ENCODE measurements around the gene KCNIP3.

Gene KCNIP3

GRCh38 chr2:95297639-95298395, 670 bp downstream of the KCNIP3 start:
- no peak for DNase-seq (ENCODE audit: low spot score)

DNA sequence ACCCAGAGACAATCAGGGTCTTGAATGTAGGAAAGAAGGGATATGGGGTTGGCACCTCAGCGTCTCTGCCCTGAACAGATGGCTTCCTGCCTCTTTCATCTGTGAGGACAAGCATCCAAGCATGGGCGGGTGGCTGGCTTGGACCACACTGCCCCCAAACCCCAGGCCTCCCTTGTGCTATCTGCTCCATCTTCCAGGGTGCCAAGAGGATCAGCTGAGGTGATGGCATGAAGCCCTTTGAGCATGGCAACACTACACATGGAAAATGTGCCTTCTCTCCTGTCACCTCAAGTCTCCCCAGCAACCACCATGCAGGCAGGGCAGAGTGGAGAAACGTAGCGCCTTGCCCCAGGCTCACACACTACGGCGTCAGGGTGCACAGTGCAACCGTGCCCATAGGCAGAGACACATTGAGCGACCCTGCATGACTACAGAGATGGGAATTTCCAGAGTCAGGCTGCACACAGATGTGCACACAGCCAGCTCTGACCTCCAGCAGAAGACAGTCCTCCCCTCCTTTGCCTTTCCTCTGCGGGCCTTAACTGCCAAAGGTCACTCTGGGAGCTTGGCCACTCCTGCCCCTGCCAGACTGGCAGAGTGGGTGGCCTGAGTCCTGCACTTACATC, 1.5 kb downstream of the KCNIP3 start:
- peak; percentile 32 for DNase-seq (ENCODE audit: low spot score)

GRCh38 chr2:95299961-95300360, 2.8 kb downstream of the KCNIP3 start:
- no peak for DNase-seq (ENCODE audit: low spot score)

GRCh38 chr2:95300450-95300849, 3.3 kb downstream of the KCNIP3 start:
- DNase-seq (ENCODE audit: low spot score): peak; percentile 87

GRCh38 chr2:95301186-95301585, 4.0 kb downstream of the KCNIP3 start:
- DNase-seq (ENCODE audit: low spot score): no peak

DNA sequence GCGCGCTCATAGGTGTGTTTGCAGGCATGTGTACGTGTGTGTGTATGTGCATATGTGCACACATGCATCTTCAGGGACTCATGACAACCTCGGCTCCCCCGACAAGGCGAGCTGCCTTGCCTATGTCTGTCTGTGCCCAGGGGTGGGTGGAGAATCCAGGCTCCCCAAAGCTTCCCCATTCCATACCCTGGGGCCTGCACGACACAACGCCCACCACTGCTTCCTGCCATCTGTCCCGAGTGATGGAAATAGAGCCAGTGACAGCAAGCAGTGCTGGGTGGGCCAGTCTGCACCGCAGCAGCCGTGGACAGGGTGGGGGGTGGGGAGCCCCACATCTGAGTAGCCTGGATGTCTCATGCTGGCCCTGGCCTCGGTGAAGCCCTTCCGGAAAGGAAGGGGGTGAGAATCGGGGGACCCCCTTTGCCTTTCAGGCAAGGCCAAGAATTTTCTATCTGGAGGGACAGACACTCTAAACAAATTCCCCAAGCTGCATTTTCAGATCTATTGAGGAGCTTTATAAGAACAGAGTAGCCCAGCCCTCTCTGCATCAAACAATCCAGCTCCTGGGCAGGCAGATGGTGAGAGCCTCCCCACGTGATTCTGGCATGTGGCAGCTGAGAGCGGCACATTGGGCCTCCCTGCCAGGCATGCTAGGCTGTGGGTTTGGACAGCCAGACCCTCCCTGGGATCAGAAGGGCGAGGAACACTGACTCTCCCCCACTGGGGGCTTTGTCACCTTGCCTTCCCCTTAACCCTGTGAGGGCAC, 4.9 kb downstream of the KCNIP3 start:
- no peak for DNase-seq (ENCODE audit: low spot score)

- no peak for DNase-seq (ENCODE audit: low spot score)
These were observed 6.2 kb downstream of the KCNIP3 start for GRCh38 chr2:95303191-95303919.

GRCh38 chr2:95305380-95306061, 8.4 kb downstream of the KCNIP3 start:
- peak; percentile 46 for DNase-seq (ENCODE audit: low spot score)

GRCh38 chr2:95306336-95306895, 9.3 kb downstream of the KCNIP3 start:
- no peak for DNase-seq (ENCODE audit: low spot score)

DNA sequence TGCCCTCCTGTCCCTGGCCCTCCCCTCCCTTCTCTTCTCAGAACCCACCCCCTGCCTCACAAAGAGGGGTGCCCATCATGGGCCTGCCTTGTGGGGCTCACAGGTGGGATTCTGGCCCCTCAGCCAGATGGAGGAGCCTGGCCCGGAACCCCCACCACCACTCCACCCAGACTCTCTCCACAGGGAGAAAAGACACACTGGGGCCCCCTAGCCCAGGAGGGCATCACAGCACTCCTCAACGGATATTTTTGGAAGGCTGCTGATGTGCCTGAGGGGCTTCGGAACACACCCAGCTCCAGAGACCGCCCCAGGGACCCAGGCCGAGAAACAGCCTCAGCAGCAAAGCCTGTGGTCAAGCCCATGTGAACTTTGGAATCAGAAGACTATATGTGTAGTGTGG, 9.9 kb downstream of the KCNIP3 start:
- DNase-seq (ENCODE audit: low spot score): no peak

DNA sequence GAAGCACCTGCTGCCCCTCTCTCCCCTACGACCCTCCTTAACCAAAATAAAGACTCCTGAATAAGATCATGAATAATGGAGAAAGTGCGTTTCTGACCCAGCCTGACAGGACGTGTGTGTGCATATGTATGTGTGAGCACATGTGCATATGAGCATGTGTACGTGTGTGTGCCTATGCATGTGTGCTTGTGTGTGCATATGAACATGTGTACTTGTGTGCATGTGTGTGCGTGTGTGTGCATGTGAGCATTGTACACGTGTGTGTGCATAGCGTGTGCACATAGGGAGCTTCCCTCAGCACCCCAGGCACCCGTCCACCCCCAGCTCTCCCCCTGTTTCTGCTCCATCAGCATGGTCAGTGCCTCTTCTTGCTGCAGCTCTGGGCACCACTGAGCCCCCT, 10.7 kb downstream of the KCNIP3 start:
- DNase-seq (ENCODE audit: low spot score): no peak

- DNase-seq (ENCODE audit: low spot score): no peak
These were observed 11.4 kb downstream of the KCNIP3 start for GRCh38 chr2:95308426-95308990.

- peak; percentile 44 for DNase-seq (ENCODE audit: low spot score)
These were observed 12.5 kb downstream of the KCNIP3 start for GRCh38 chr2:95309599-95309998.

- no peak for DNase-seq (ENCODE audit: low spot score)
These were observed 13.1 kb downstream of the KCNIP3 start for GRCh38 chr2:95310216-95310615.

DNA sequence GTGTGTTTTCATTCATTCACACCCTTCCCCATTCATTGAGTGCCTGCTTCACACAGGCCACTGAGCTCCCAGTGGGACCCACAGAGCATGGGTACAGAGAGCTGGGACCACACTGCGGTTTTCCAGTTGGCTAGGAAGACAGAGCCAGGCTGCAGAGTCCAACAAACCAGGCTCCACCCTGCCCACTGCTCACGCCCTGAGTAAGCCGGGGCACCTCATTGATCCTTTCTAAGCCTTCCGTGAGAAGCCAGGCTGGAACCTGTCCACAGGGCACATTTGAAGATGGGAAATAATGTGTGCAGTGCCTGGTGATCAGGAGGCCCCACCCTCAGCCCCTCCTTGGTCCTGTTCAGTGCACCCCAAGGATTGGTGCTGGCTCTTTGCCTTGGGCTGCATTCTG, 13.5 kb downstream of the KCNIP3 start:
- no peak for DNase-seq (ENCODE audit: low spot score)

GRCh38 chr2:95311815-95312542, 14.8 kb downstream of the KCNIP3 start:
- no peak for DNase-seq (ENCODE audit: low spot score)

DNA sequence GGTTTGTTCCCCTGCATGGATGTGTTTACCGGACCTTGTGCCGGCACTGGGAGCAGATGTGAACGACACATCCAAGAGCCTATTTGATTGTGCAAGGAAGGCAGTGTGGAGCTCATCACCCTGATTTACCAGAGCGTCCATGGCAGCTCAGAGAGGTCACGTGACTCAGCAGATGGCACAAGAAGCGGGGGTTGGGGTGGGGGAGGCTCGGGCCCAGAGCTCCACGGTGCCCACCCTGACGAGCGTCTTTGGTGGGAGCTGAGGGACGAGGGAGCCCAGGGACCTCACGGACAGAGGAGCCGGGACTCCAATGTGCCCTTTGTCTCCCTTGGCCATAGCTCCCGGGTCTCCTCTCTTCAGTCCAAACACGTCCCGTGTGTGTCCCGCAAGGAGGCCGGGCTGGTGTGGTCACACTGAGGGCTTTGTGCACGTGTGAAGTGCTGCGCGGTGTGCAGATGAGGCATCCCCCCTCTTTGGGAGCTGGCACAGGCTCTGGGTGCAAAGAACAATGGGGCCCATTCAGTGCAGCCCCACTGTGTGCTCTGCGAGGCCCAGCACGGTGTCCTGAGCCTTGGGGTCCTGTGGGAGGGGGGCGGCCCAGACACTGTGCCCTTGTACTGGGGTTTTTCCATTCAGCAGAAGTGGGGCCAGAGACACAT, 15.5 kb downstream of the KCNIP3 start:
- DNase-seq (ENCODE audit: low spot score): no peak

DNA sequence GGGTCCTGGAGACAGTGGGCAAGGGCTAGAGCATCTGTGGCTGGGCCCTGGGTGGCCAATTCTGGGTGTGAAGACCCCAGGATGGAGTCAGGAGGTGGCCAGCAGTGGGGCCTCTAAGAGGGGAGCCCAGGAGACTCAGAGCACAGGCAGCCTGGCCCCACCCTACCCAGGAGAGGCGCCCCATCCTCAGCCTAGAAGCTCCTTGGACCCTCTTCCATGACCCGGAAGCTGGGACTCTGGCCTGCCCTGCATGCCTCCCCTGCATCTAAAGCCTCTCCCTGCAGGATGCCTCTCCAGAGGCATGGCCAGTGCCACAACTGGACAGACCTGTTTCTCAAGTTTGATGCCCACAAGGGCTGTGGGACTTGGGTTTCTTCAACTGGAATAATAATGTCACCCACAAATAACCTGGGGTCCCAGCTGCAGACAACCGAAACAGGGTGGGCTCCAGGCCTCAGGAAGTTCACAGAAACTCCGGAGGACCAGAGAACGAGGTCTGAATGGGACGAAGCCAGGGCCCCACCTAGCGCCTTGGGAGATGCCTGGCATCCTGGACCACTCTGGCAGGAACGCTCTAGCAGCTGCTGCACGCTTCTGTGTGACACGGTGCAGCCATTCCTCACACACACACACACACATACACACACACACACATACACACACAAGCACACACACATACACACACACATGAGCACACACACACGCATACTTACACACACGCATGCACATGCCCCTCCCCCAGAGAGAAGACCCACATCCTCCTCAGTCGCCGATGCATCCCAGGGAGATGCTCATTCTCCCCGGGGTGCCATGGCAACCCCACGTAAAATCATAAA, 16.4 kb downstream of the KCNIP3 start:
- DNase-seq (ENCODE audit: low spot score): no peak

- no peak for DNase-seq (ENCODE audit: low spot score)
These were observed 17.4 kb downstream of the KCNIP3 start for GRCh38 chr2:95314598-95314963.

All from kidney tubule cell (primary cell).